ENCODE data around the gene JUNB. TPM values are rescaled to one million over a fixed set of nuclear protein-coding genes. Genes with fewer than 3 reads are reported as not detected.
A peak's percentile ranks its signal among the peaks of the same experiment; 100 is the strongest.

The JUNB gene
- total RNA-seq, 1 experiment from 2014 or later: 6.6 TPM

DNA sequence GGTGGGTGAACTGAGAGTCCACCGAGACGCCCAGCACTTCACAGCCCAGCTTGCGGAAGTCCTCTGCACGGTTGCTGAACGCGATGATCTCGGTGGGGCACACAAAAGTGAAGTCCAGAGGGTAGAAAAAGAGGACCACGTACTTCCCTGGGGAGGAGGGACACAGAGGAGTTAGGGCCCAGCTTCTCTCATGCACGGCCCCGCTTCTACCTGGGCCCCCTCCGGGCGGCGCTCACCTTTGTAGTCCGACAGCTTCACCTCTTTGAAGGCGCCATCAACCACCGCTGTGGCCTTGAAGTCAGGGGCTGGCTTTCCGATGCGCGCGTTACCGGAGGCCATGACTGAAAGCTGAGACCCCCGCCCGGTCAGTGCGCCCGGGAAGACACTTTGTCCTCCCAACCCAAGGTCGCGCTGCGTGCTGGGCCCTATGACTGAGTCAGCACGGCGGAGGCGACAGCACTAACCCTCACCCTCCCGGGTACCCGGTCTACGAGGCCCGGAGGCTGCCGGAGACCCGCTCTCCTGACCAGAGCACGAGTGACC, 9.7 kb downstream of the JUNB start:
- POLR2A ChIA-PET: interaction anchor here (0.9 to 2.0 kb wide), 2 partner anchors 9 to 35 kb away, joined by 3 to 9 read pairs; partner anchors contain the start of gene JUNB
- TF ChIP-seq SP1 (CRISPR knock-in tag; conservative IDR thresholded peaks at IDR 0.05): no peak
- TF ChIP-seq ZNF263 (CRISPR knock-in tag; IDR thresholded peaks at IDR 0.05; ENCODE audit: low read depth): peak; percentile 39; the same call in 1 of the 2 replicates
- TF ChIP-seq ZNF232 (CRISPR knock-in tag; IDR thresholded peaks at IDR 0.05): 0 out of 2 replicates have a peak, but pooled peaks have one; percentile 1
- TF ChIP-seq, protein P1, sequence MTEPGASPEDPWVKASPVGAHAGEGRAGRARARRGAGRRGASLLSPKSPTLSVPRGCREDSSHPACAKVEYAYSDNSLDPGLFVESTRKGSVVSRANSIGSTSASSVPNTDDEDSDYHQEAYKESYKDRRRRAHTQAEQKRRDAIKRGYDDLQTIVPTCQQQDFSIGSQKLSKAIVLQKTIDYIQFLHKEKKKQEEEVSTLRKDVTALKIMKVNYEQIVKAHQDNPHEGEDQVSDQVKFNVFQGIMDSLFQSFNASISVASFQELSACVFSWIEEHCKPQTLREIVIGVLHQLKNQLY (CRISPR knock-in tag; IDR thresholded peaks at IDR 0.05): 0 out of 2 replicates have a peak, but pooled peaks have one; percentile 64

GRCh38 chr19:12801466-12802266, 10.4 kb downstream of the JUNB start, which contains the start of the genes PRDX2 and THSD8:
PRDX2 (minus strand) TSS chr19:12801800; CDS start chr19:12801261, 539 bp downstream.
THSD8 (plus strand) TSS chr19:12802069; CDS start chr19:12802072, 3 bp downstream.
- Mint-ChIP-seq H3K4me1 (peaks cover 21% of the 10 kb centered on the region), H3K9me3 (no peaks in the 10 kb centered on the region), H3K27me3 (ENCODE audit: low read depth) (peaks cover 4% of the 10 kb centered on the region; the same call in 1 of the 2 replicates), H3K4me3 (peak within 1 kb of the TSS; percentile 87), H3K36me3 (peaks cover 21% of the 10 kb centered on the region), H3K27ac (no peak within 1 kb of the TSS; the same call in 1 of the 2 replicates)
- peak; percentile 49 for ATAC-seq
- POLR2A ChIA-PET: interaction anchor here (0.6 to 2.0 kb wide), 3 partner anchors 10 to 1229 kb away, joined by 3 to 9 read pairs (median 4); partner anchors contain the start of gene JUNB
- peak; percentile 82 for DNase-seq (ENCODE audit: low spot score)
- CTCF ChIA-PET: interaction anchor here (0.5 to 14.0 kb wide), 13 partner anchors 9 to 191 kb away, joined by 3 to 341 read pairs (median 4); partner anchors contain the start of genes JUNB, RTBDN, ZNF490 and ZNF791
- 0 out of 2 replicates have a peak, but pooled peaks have one; percentile 60 for TF ChIP-seq CREM (CRISPR knock-in tag; IDR thresholded peaks at IDR 0.05)
- peak; percentile 21; the same call in 1 of the 2 replicates for TF ChIP-seq GABPB1 (CRISPR knock-in tag; IDR thresholded peaks at IDR 0.05)
- TF ChIP-seq SMAD4 (CRISPR knock-in tag; IDR thresholded peaks at IDR 0.05): no peak
- TF ChIP-seq ZBTB21 (CRISPR knock-in tag; IDR thresholded peaks at IDR 0.05; ENCODE audit: borderline replicate concordance): peak; percentile 52; the same call in 1 of the 2 replicates
- peak; percentile 59; the same call in 1 of the 2 replicates for TF ChIP-seq ETV6 (CRISPR knock-in tag; IDR thresholded peaks at IDR 0.05)
- TF ChIP-seq, protein P2, sequence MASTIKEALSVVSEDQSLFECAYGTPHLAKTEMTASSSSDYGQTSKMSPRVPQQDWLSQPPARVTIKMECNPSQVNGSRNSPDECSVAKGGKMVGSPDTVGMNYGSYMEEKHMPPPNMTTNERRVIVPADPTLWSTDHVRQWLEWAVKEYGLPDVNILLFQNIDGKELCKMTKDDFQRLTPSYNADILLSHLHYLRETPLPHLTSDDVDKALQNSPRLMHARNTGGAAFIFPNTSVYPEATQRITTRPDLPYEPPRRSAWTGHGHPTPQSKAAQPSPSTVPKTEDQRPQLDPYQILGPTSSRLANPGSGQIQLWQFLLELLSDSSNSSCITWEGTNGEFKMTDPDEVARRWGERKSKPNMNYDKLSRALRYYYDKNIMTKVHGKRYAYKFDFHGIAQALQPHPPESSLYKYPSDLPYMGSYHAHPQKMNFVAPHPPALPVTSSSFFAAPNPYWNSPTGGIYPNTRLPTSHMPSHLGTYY (CRISPR knock-in tag; IDR thresholded peaks at IDR 0.05): no peak
- no peak for TF ChIP-seq AR (CRISPR knock-in tag; IDR thresholded peaks at IDR 0.05)
- TF ChIP-seq, protein P3, sequence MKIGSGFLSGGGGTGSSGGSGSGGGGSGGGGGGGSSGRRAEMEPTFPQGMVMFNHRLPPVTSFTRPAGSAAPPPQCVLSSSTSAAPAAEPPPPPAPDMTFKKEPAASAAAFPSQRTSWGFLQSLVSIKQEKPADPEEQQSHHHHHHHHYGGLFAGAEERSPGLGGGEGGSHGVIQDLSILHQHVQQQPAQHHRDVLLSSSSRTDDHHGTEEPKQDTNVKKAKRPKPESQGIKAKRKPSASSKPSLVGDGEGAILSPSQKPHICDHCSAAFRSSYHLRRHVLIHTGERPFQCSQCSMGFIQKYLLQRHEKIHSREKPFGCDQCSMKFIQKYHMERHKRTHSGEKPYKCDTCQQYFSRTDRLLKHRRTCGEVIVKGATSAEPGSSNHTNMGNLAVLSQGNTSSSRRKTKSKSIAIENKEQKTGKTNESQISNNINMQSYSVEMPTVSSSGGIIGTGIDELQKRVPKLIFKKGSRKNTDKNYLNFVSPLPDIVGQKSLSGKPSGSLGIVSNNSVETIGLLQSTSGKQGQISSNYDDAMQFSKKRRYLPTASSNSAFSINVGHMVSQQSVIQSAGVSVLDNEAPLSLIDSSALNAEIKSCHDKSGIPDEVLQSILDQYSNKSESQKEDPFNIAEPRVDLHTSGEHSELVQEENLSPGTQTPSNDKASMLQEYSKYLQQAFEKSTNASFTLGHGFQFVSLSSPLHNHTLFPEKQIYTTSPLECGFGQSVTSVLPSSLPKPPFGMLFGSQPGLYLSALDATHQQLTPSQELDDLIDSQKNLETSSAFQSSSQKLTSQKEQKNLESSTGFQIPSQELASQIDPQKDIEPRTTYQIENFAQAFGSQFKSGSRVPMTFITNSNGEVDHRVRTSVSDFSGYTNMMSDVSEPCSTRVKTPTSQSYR (CRISPR knock-in tag; IDR thresholded peaks at IDR 0.05): no peak
- TF ChIP-seq FOXK1 (CRISPR knock-in tag; IDR thresholded peaks at IDR 0.05): peak; percentile 50; the same call in 1 of the 2 replicates
- TF ChIP-seq MYBL2 (CRISPR knock-in tag; IDR thresholded peaks at IDR 0.05): no peak
- TF ChIP-seq ZNF423 (CRISPR knock-in tag; IDR thresholded peaks at IDR 0.05): no peak
- TF ChIP-seq, protein P4, sequence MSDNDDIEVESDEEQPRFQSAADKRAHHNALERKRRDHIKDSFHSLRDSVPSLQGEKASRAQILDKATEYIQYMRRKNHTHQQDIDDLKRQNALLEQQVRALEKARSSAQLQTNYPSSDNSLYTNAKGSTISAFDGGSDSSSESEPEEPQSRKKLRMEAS (CRISPR knock-in tag; IDR thresholded peaks at IDR 0.05): peak; percentile 91
- 0 out of 2 replicates have a peak, but pooled peaks have one; percentile 10 for TF ChIP-seq JUN (CRISPR knock-in tag; IDR thresholded peaks at IDR 0.05)
- TF ChIP-seq FOXJ3 (CRISPR knock-in tag; IDR thresholded peaks at IDR 0.05; ENCODE audit: borderline replicate concordance): no peak
- no peak for TF ChIP-seq NR3C1 (CRISPR knock-in tag; conservative IDR thresholded peaks at IDR 0.05; ENCODE audit: low read depth)
- TF ChIP-seq, protein P5, sequence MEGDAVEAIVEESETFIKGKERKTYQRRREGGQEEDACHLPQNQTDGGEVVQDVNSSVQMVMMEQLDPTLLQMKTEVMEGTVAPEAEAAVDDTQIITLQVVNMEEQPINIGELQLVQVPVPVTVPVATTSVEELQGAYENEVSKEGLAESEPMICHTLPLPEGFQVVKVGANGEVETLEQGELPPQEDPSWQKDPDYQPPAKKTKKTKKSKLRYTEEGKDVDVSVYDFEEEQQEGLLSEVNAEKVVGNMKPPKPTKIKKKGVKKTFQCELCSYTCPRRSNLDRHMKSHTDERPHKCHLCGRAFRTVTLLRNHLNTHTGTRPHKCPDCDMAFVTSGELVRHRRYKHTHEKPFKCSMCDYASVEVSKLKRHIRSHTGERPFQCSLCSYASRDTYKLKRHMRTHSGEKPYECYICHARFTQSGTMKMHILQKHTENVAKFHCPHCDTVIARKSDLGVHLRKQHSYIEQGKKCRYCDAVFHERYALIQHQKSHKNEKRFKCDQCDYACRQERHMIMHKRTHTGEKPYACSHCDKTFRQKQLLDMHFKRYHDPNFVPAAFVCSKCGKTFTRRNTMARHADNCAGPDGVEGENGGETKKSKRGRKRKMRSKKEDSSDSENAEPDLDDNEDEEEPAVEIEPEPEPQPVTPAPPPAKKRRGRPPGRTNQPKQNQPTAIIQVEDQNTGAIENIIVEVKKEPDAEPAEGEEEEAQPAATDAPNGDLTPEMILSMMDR (IDR thresholded peaks at IDR 0.05): no peak
- TF ChIP-seq, protein P1 (CRISPR knock-in tag; IDR thresholded peaks at IDR 0.05): no peak

More for the DNA sequence above, 9.7 kb downstream of the JUNB start:
- CTCF ChIA-PET: interaction anchor here (0.9 to 14.0 kb wide), 10 partner anchors 9 to 190 kb away, joined by 3 to 341 read pairs (median 8); partner anchors contain the start of genes JUNB, RTBDN, ZNF490 and ZNF791
- ATAC-seq: no peak
- Mint-ChIP-seq H3K9me3 (no peaks in the 10 kb centered on the region), H3K4me1 (peaks cover 21% of the 10 kb centered on the region), H3K27me3 (ENCODE audit: low read depth) (peaks cover 4% of the 10 kb centered on the region; the same call in 1 of the 2 replicates), H3K4me3 (peak overlapping the region; percentile 87), H3K36me3 (peaks cover 19% of the 10 kb centered on the region), H3K27ac (no peak overlapping the region; the same call in 1 of the 2 replicates)
- DNase-seq (ENCODE audit: low spot score): peak; percentile 54

Measured in WTC11 (cell line).